Duodenal mucosa (tissue), 2 donors: ENCODE measurements around the gene VSIG2.

Source experiments
- H3K27ac ChIP-seq: one replicate; pipeline ENCODE4 v1.7.0; 2013; ENCODE audit warnings: low read depth, low read length
- H3K27me3 ChIP-seq, 2 donors: one replicate each; pipeline ENCODE4 v1.7.0; 2013; ENCODE audit warnings: low read length in 2 of 2, control low read depth in 1 of 2; ENCODE audit not compliant: insufficient read depth in 2 of 2, control insufficient read depth in 1 of 2
- H3K36me3 ChIP-seq, 2 donors: one replicate each; pipeline ENCODE4 v1.7.0; 2013; ENCODE audit warnings: low read length in 2 of 2, control low read depth in 1 of 2; ENCODE audit not compliant: insufficient read depth in 2 of 2, control insufficient read depth in 1 of 2
- H3K4me1 ChIP-seq, 2 donors: one replicate each; pipeline ENCODE4 v1.7.0; 2013; ENCODE audit warnings: low read length in 2 of 2, control low read depth in 1 of 2; ENCODE audit not compliant: insufficient read depth in 2 of 2, control insufficient read depth in 1 of 2
- H3K4me3 ChIP-seq, 2 donors: one replicate each; pipeline ENCODE4 v1.7.0; 2013; ENCODE audit warnings: low read length in 2 of 2, low read depth in 1 of 2
- H3K9ac ChIP-seq, 2 donors: one replicate each; pipeline ENCODE4 v1.7.0; 2013; ENCODE audit warnings: low read length in 2 of 2, low read depth in 1 of 2
- H3K9me3 ChIP-seq, 2 donors: one replicate each; pipeline ENCODE4 v1.7.0; 2013; ENCODE audit warnings: low read length in 2 of 2, control low read depth in 1 of 2; ENCODE audit not compliant: control insufficient read depth in 1 of 2

Gene VSIG2

GRCh38 chr11:124757320-124757719, 5.3 kb upstream of the VSIG2 start:
- H3K36me3 ChIP-seq, result no peaks in the 10 kb centered on the region
- H3K27me3 ChIP-seq, result peaks cover 14 to 47% of the 10 kb centered on the region in 2 donors
- no peak overlapping the region for H3K4me3 ChIP-seq
- H3K9ac ChIP-seq, result no peak overlapping the region
- H3K27ac ChIP-seq, result no peak overlapping the region
- H3K9me3 ChIP-seq, result no peaks in the 10 kb centered on the region
- peaks cover 23% of the 10 kb centered on the region in 2 donors for H3K4me1 ChIP-seq

- no peaks in the 10 kb centered on the region for H3K9me3 ChIP-seq
- no peak overlapping the region for H3K27ac ChIP-seq
- H3K36me3 ChIP-seq, result no peaks in the 10 kb centered on the region
- peaks cover 22 to 23% of the 10 kb centered on the region in 2 donors for H3K4me1 ChIP-seq
- H3K9ac ChIP-seq, result no peak overlapping the region
- no peak overlapping the region for H3K4me3 ChIP-seq
- peaks cover 12 to 45% of the 10 kb centered on the region in 2 donors for H3K27me3 ChIP-seq
Observed at GRCh38 chr11:124756753-124757227, 4.7 kb upstream of the VSIG2 start.

GRCh38 chr11:124756033-124756752, 4.1 kb upstream of the VSIG2 start:
- no peak overlapping the region for H3K27ac ChIP-seq
- no peaks in the 10 kb centered on the region for H3K9me3 ChIP-seq
- no peaks in the 10 kb centered on the region for H3K36me3 ChIP-seq
- no peak overlapping the region for H3K9ac ChIP-seq
- H3K4me1 ChIP-seq, result peaks cover 17 to 19% of the 10 kb centered on the region in 2 donors
- peaks cover 6 to 39% of the 10 kb centered on the region in 2 donors for H3K27me3 ChIP-seq
- H3K4me3 ChIP-seq, result no peak overlapping the region

- Histone ChIP-seq H3K27ac (no peak overlapping the region), H3K9me3 (no peaks in the 10 kb centered on the region), H3K4me3 (no peak overlapping the region), H3K36me3 (no peaks in the 10 kb centered on the region), H3K9ac (no peak overlapping the region), H3K4me1 (peaks cover 17% of the 10 kb centered on the region in 2 donors), H3K27me3 (peaks cover 0 to 24% of the 10 kb centered on the region in 2 donors)
Observed at GRCh38 chr11:124754710-124755109, 2.7 kb upstream of the VSIG2 start.

GRCh38 chr11:124754309-124754708, 2.3 kb upstream of the VSIG2 start:
- Histone ChIP-seq H3K9ac (no peak overlapping the region), H3K4me1 (peaks cover 15 to 16% of the 10 kb centered on the region in 2 donors), H3K27me3 (peaks cover 0 to 22% of the 10 kb centered on the region in 2 donors), H3K36me3 (no peaks in the 10 kb centered on the region), H3K9me3 (no peaks in the 10 kb centered on the region), H3K4me3 (no peak overlapping the region), H3K27ac (no peak overlapping the region)

GRCh38 chr11:124753624-124754023, 1.6 kb upstream of the VSIG2 start:
- Histone ChIP-seq H3K9me3 (no peaks in the 10 kb centered on the region), H3K4me3 (no peak overlapping the region), H3K4me1 (peaks cover 12 to 13% of the 10 kb centered on the region in 2 donors), H3K36me3 (no peaks in the 10 kb centered on the region), H3K27me3 (peaks cover 0 to 16% of the 10 kb centered on the region in 2 donors), H3K9ac (no peak overlapping the region), H3K27ac (no peak overlapping the region)

- H3K4me3 ChIP-seq, result no peak overlapping the region
- no peaks in the 10 kb centered on the region for H3K36me3 ChIP-seq
- peaks cover 10% of the 10 kb centered on the region in 2 donors for H3K4me1 ChIP-seq
- H3K9ac ChIP-seq, result no peak overlapping the region
- no peaks in the 10 kb centered on the region for H3K9me3 ChIP-seq
- H3K27me3 ChIP-seq, result peaks cover 0 to 14% of the 10 kb centered on the region in 2 donors
- H3K27ac ChIP-seq, result no peak overlapping the region
Observed at GRCh38 chr11:124753205-124753604, 1.1 kb upstream of the VSIG2 start.

- Histone ChIP-seq H3K36me3 (no peaks in the 10 kb centered on the region), H3K27ac (no peak overlapping the region), H3K27me3 (peaks cover 0 to 14% of the 10 kb centered on the region in 2 donors), H3K4me1 (peaks cover 7 to 10% of the 10 kb centered on the region in 2 donors), H3K9ac (no peak overlapping the region), H3K4me3 (no peak overlapping the region), H3K9me3 (no peaks in the 10 kb centered on the region)
Observed at GRCh38 chr11:124752471-124753102, 532 bp upstream of the VSIG2 start.

- no peaks in the 10 kb centered on the region for H3K9me3 ChIP-seq
- no peak overlapping the region for H3K4me3 ChIP-seq
- peaks cover 0 to 3% of the 10 kb centered on the region in 2 donors for H3K27me3 ChIP-seq
- peaks cover 7 to 18% of the 10 kb centered on the region in 2 donors for H3K4me1 ChIP-seq
- H3K9ac ChIP-seq, result no peak overlapping the region
- H3K36me3 ChIP-seq, result no peaks in the 10 kb centered on the region
- no peak overlapping the region for H3K27ac ChIP-seq
Observed at GRCh38 chr11:124751391-124751740, 689 bp downstream of the VSIG2 start.

GRCh38 chr11:124749912-124750311, 2.1 kb downstream of the VSIG2 start:
- Histone ChIP-seq H3K4me3 (no peak overlapping the region), H3K4me1 (peaks cover 7 to 21% of the 10 kb centered on the region in 2 donors), H3K9me3 (no peaks in the 10 kb centered on the region), H3K36me3 (no peaks in the 10 kb centered on the region), H3K27ac (no peak overlapping the region), H3K9ac (no peak overlapping the region), H3K27me3 (no peaks in the 10 kb centered on the region)
